ENCODE data around the gene AFDN. TPM values are rescaled to one million over a fixed set of nuclear protein-coding genes. Genes with fewer than 3 reads are reported as not detected.
A peak's percentile ranks its signal among the peaks of the same experiment; 100 is the strongest.

AFDN gene
- 40.8 and 42.2 TPM in 2 replicates for total RNA-seq

GRCh38 chr6:167826896-167827582 is at the start of gene AFDN:
AFDN (plus strand) TSS chr6:167826911; CDS start chr6:167827133, 222 bp downstream.
- H3K9me3 Mint-ChIP-seq: no peaks in the 10 kb centered on the region
- H3K4me3 Mint-ChIP-seq: peak within 1 kb of the TSS; percentile 89
- peaks cover 34% of the 10 kb centered on the region for H3K4me1 Mint-ChIP-seq
- H3K36me3 Mint-ChIP-seq (ENCODE audit: low read depth): peaks cover 2% of the 10 kb centered on the region
- H3K27ac Mint-ChIP-seq: peak within 1 kb of the TSS; percentile 78
- H3K27me3 Mint-ChIP-seq: peaks cover 67% of the 10 kb centered on the region
- no peak for DNase-seq
- intact Hi-C loops (cut with micrococcal nuclease): loop anchor here (2.0 to 5.0 kb wide), 4 partner anchors 70 to 1445 kb away; partner anchors contain the start of genes MPC1 and RPS6KA2

- Mint-ChIP-seq H3K4me3 (no peak overlapping the region), H3K9me3 (no peaks in the 10 kb centered on the region), H3K27me3 (peaks cover 11% of the 10 kb centered on the region), H3K4me1 (no peaks in the 10 kb centered on the region), H3K36me3 (ENCODE audit: low read depth) (no peaks in the 10 kb centered on the region), H3K27ac (no peak overlapping the region)
- no peak for DNase-seq
- intact Hi-C loops (cut with micrococcal nuclease): no loop called here
Measured at GRCh38 chr6:167778497-167779128, 48.1 kb upstream of the AFDN start.

- no peak for DNase-seq
- Mint-ChIP-seq H3K27me3 (peaks cover 13% of the 10 kb centered on the region), H3K36me3 (ENCODE audit: low read depth) (no peaks in the 10 kb centered on the region), H3K4me3 (no peak overlapping the region), H3K27ac (no peak overlapping the region), H3K4me1 (no peaks in the 10 kb centered on the region), H3K9me3 (no peaks in the 10 kb centered on the region)
- intact Hi-C loops (cut with micrococcal nuclease): no loop called here
Measured at GRCh38 chr6:167779129-167779992, 47.4 kb upstream of the AFDN start.

GRCh38 chr6:167779993-167780655 is 46.6 kb upstream of the AFDN start:
- H3K36me3 Mint-ChIP-seq (ENCODE audit: low read depth): no peaks in the 10 kb centered on the region
- no peaks in the 10 kb centered on the region for H3K9me3 Mint-ChIP-seq
- H3K27me3 Mint-ChIP-seq: peaks cover 13% of the 10 kb centered on the region
- no peak overlapping the region for H3K4me3 Mint-ChIP-seq
- intact Hi-C loops (cut with micrococcal nuclease): no loop called here
- H3K4me1 Mint-ChIP-seq: no peaks in the 10 kb centered on the region
- no peak overlapping the region for H3K27ac Mint-ChIP-seq
- no peak for DNase-seq

GRCh38 chr6:167781066-167781767 is 45.5 kb upstream of the AFDN start:
- Mint-ChIP-seq H3K27me3 (peaks cover 13% of the 10 kb centered on the region), H3K4me1 (no peaks in the 10 kb centered on the region), H3K27ac (no peak overlapping the region), H3K36me3 (ENCODE audit: low read depth) (no peaks in the 10 kb centered on the region), H3K9me3 (no peaks in the 10 kb centered on the region), H3K4me3 (no peak overlapping the region)
- intact Hi-C loops (cut with micrococcal nuclease): no loop called here
- no peak for DNase-seq

- no peak overlapping the region for H3K27ac Mint-ChIP-seq
- H3K36me3 Mint-ChIP-seq (ENCODE audit: low read depth): no peaks in the 10 kb centered on the region
- intact Hi-C loops (cut with micrococcal nuclease): no loop called here
- no peak for DNase-seq
- H3K27me3 Mint-ChIP-seq: peaks cover 14% of the 10 kb centered on the region
- H3K4me1 Mint-ChIP-seq: no peaks in the 10 kb centered on the region
- no peak overlapping the region for H3K4me3 Mint-ChIP-seq
- no peaks in the 10 kb centered on the region for H3K9me3 Mint-ChIP-seq
Measured at GRCh38 chr6:167781868-167782267, 44.8 kb upstream of the AFDN start.

GRCh38 chr6:167782698-167783517 is 43.8 kb upstream of the AFDN start:
- H3K9me3 Mint-ChIP-seq: no peaks in the 10 kb centered on the region
- no peak for DNase-seq
- no peak overlapping the region for H3K4me3 Mint-ChIP-seq
- no peaks in the 10 kb centered on the region for H3K36me3 Mint-ChIP-seq (ENCODE audit: low read depth)
- intact Hi-C loops (cut with micrococcal nuclease): no loop called here
- H3K4me1 Mint-ChIP-seq: no peaks in the 10 kb centered on the region
- H3K27me3 Mint-ChIP-seq: peaks cover 17% of the 10 kb centered on the region
- H3K27ac Mint-ChIP-seq: no peak overlapping the region

GRCh38 chr6:167786853-167787675 is 39.6 kb upstream of the AFDN start:
- Mint-ChIP-seq H3K36me3 (ENCODE audit: low read depth) (no peaks in the 10 kb centered on the region), H3K27ac (no peak overlapping the region), H3K27me3 (peaks cover 22% of the 10 kb centered on the region), H3K4me1 (no peaks in the 10 kb centered on the region), H3K9me3 (no peaks in the 10 kb centered on the region), H3K4me3 (no peak overlapping the region)
- DNase-seq: no peak
- intact Hi-C loops (cut with micrococcal nuclease): no loop called here

GRCh38 chr6:167787896-167788562 is 38.7 kb upstream of the AFDN start:
- no peak overlapping the region for H3K27ac Mint-ChIP-seq
- intact Hi-C loops (cut with micrococcal nuclease): no loop called here
- H3K36me3 Mint-ChIP-seq (ENCODE audit: low read depth): no peaks in the 10 kb centered on the region
- H3K27me3 Mint-ChIP-seq: peaks cover 29% of the 10 kb centered on the region
- no peaks in the 10 kb centered on the region for H3K4me1 Mint-ChIP-seq
- no peaks in the 10 kb centered on the region for H3K9me3 Mint-ChIP-seq
- DNase-seq: no peak
- no peak overlapping the region for H3K4me3 Mint-ChIP-seq

GRCh38 chr6:167788563-167788903 is 38.2 kb upstream of the AFDN start:
- H3K27ac Mint-ChIP-seq: no peak overlapping the region
- no peak overlapping the region for H3K4me3 Mint-ChIP-seq
- no peaks in the 10 kb centered on the region for H3K9me3 Mint-ChIP-seq
- no peaks in the 10 kb centered on the region for H3K36me3 Mint-ChIP-seq (ENCODE audit: low read depth)
- no peaks in the 10 kb centered on the region for H3K4me1 Mint-ChIP-seq
- intact Hi-C loops (cut with micrococcal nuclease): no loop called here
- no peak for DNase-seq
- H3K27me3 Mint-ChIP-seq: peaks cover 28% of the 10 kb centered on the region

GRCh38 chr6:167789358-167789757 is 37.4 kb upstream of the AFDN start:
- Mint-ChIP-seq H3K9me3 (no peaks in the 10 kb centered on the region), H3K27me3 (peaks cover 31% of the 10 kb centered on the region), H3K36me3 (ENCODE audit: low read depth) (no peaks in the 10 kb centered on the region), H3K4me1 (no peaks in the 10 kb centered on the region), H3K4me3 (no peak overlapping the region), H3K27ac (no peak overlapping the region)
- intact Hi-C loops (cut with micrococcal nuclease): no loop called here
- DNase-seq: no peak
